HepG2 (cell line): ENCODE data around the gene RABGAP1L. TPM values are rescaled to one million over a fixed set of nuclear protein-coding genes. Genes with fewer than 3 reads are reported as not detected.
A peak's percentile ranks its signal among the peaks of the same experiment; 100 is the strongest.

Experiments used
- AHR ChIP-seq: IDR thresholded peaks from 2 replicates; pipeline ENCODE4 v1.6.1; 2018; ENCODE audit warnings: missing genetic modification reagents, missing compliant biosample characterization
- CEBPG ChIP-seq: IDR thresholded peaks from 2 replicates; pipeline ENCODE4 v1.6.1; 2016
- CREM ChIP-seq, 2 experiments: sonication (generic) in 1 of 2; formaldehyde crosslinking in 1 of 2; IDR thresholded peaks; 2 replicates each; pipeline versions ENCODE4 v1.4.0 to v1.6.1; 2016 to 2020; ENCODE audit warnings: antibody characterized with exemption in 1 of 2, mild to moderate bottlenecking in 1 of 2, missing genetic modification reagents in 1 of 2
- SOX6 ChIP-seq, 2 experiments: fragments of 450-650 bp in 1 of 2; sonication (generic) in 1 of 2; formaldehyde crosslinking in 1 of 2; IDR thresholded peaks; 2 replicates each; pipeline versions ENCODE4 v1.4.0 to v1.6.1; 2017 to 2020; ENCODE audit warnings: antibody characterized with exemption in 1 of 2, mild to moderate bottlenecking in 1 of 2, missing genetic modification reagents in 1 of 2
- polyA plus RNA-seq, 8 experiments: library from polyadenylated mRNA; depleted of rRNA in 3 of 8; stranded (reverse) in 7 of 8; unstranded in 1 of 8; fragments of >200 nt; fragmentation: Illumina TruSeq in 4 of 8; extraction: Trizol in 4 of 8; gene quantifications; 2 replicates each; pipeline versions ENCODE4 v1.2.1 to v1.2.3, GENCODE V29; 2011 to 2016; ENCODE audit warnings: low read depth in 4 of 8, missing spikeins in 1 of 8, mixed read lengths in 1 of 8; ENCODE audit not compliant: insufficient read depth in 1 of 8
- total RNA-seq, 5 experiments: library from RNA; depleted of rRNA; stranded (reverse); fragments of >200 nt; fragmentation: Illumina TruSeq; extraction: Trizol; gene quantifications; 2 replicates each; pipeline ENCODE4 v1.2.3, GENCODE V29; 2016; ENCODE audit warnings: low read depth in 1 of 5
- TF ChIP-seq, protein P1 (sequence below): sonication (generic); formaldehyde crosslinking; IDR thresholded peaks from 2 replicates; pipeline ENCODE4 v1.5.0; 2020; ENCODE audit warnings: mild to moderate bottlenecking, missing genetic modification reagents, borderline replicate concordance

RABGAP1L gene
- total and polyA plus RNA-seq, 2 of the 13 experiments (the other 11 are each of a cell fraction or from before 2014, with no cell fraction given) = 7.9 to 22.6 TPM

DNA sequence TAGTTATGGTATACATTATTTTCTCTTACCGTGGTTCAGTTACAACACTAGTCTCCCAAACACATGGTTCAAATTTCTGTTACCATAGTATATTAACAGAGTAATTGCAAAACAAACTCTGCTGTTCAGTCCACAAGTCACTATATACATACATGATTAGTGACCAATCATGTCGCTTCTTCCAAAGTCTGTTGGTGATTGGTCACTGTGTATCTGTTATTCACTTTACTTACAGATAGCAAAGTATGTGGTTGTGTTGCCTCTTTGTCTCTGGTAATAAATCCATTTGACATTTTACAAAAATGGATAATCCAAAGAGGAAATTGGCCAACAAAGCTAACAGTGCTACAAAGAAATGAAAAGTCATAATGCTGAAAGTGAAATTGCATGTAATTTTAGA, 107.2 kb downstream of the RABGAP1L start (continued):
- TF ChIP-seq, protein P1, sequence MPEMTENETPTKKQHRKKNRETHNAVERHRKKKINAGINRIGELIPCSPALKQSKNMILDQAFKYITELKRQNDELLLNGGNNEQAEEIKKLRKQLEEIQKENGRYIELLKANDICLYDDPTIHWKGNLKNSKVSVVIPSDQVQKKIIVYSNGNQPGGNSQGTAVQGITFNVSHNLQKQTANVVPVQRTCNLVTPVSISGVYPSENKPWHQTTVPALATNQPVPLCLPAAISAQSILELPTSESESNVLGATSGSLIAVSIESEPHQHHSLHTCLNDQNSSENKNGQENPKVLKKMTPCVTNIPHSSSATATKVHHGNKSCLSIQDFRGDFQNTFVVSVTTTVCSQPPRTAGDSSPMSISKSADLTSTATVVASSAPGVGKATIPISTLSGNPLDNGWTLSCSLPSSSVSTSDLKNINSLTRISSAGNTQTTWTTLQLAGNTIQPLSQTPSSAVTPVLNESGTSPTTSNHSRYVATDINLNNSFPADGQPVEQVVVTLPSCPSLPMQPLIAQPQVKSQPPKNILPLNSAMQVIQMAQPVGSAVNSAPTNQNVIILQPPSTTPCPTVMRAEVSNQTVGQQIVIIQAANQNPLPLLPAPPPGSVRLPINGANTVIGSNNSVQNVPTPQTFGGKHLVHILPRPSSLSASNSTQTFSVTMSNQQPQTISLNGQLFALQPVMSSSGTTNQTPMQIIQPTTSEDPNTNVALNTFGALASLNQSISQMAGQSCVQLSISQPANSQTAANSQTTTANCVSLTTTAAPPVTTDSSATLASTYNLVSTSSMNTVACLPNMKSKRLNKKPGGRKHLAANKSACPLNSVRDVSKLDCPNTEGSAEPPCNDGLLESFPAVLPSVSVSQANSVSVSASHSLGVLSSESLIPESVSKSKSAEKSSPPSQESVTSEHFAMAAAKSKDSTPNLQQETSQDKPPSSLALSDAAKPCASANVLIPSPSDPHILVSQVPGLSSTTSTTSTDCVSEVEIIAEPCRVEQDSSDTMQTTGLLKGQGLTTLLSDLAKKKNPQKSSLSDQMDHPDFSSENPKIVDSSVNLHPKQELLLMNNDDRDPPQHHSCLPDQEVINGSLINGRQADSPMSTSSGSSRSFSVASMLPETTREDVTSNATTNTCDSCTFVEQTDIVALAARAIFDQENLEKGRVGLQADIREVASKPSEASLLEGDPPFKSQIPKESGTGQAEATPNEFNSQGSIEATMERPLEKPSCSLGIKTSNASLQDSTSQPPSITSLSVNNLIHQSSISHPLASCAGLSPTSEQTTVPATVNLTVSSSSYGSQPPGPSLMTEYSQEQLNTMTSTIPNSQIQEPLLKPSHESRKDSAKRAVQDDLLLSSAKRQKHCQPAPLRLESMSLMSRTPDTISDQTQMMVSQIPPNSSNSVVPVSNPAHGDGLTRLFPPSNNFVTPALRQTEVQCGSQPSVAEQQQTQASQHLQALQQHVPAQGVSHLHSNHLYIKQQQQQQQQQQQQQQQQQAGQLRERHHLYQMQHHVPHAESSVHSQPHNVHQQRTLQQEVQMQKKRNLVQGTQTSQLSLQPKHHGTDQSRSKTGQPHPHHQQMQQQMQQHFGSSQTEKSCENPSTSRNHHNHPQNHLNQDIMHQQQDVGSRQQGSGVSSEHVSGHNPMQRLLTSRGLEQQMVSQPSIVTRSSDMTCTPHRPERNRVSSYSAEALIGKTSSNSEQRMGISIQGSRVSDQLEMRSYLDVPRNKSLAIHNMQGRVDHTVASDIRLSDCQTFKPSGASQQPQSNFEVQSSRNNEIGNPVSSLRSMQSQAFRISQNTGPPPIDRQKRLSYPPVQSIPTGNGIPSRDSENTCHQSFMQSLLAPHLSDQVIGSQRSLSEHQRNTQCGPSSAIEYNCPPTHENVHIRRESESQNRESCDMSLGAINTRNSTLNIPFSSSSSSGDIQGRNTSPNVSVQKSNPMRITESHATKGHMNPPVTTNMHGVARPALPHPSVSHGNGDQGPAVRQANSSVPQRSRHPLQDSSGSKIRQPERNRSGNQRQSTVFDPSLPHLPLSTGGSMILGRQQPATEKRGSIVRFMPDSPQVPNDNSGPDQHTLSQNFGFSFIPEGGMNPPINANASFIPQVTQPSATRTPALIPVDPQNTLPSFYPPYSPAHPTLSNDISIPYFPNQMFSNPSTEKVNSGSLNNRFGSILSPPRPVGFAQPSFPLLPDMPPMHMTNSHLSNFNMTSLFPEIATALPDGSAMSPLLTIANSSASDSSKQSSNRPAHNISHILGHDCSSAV (CRISPR knock-in tag) = no peak
- TF ChIP-seq CREM (IDR thresholded peaks at IDR 0.05) (no peak), CREM (CRISPR knock-in tag; IDR thresholded peaks at IDR 0.05) (no peak), CEBPG (CRISPR knock-in tag) (peak; percentile 37; the same call in 1 of the 2 replicates), SOX6 (IDR thresholded peaks at IDR 0.05) (no peak), SOX6 (CRISPR knock-in tag; IDR thresholded peaks at IDR 0.05) (no peak), AHR (CRISPR knock-in tag) (no peak)
